ENCODE measurements around the gene DENND2A. TPM values are rescaled to one million over a fixed set of nuclear protein-coding genes. Genes with fewer than 3 reads are reported as not detected.

The DENND2A gene
- total and polyA plus RNA-seq, 7 donors: 2.7 to 8.7 (median 3.8) TPM

GRCh38 chr7:140635816-140636215 lies 4.8 kb downstream of the DENND2A start:
- DNase-seq (no peak), ATAC-seq (no peak)
- Histone ChIP-seq H3K27ac (peak overlapping the region; percentile 24), H3K4me3 (no peak overlapping the region), H3K27me3 (ENCODE audit: insufficient read depth in 3 of 3, low read length in 2 of 3) (peaks cover 0 to 28% (median 12%) of the 10 kb centered on the region in 3 donors), H3K4me1 (no peaks in the 10 kb centered on the region), H3K9me3 (no peaks in the 10 kb centered on the region), H3K36me3 (ENCODE audit: insufficient read depth in 1 of 2, low read depth in 1 of 2) (no peaks in the 10 kb centered on the region)
- intact Hi-C loops (cut with DNase I): no loop called here
- WGBS, 3 donors: 60 to 68% (median 63%) methylated on average over 5 of the region's 5 CpGs
- TF ChIP-seq CTCF (IDR thresholded peaks at IDR 0.05): no peak

- DNase-seq: no peak
- no peaks in the 10 kb centered on the region for H3K9me3 ChIP-seq
- no peak for TF ChIP-seq CTCF (IDR thresholded peaks at IDR 0.05)
- H3K27ac ChIP-seq: peak overlapping the region; percentile 24
- H3K27me3 ChIP-seq (ENCODE audit: insufficient read depth in 3 of 3, low read length in 2 of 3): peaks cover 0 to 26% (median 9%) of the 10 kb centered on the region in 3 donors
- no peaks in the 10 kb centered on the region for H3K4me1 ChIP-seq
- 59 to 69% (median 64%) methylated on average over 5 of the region's 5 CpGs for WGBS, 3 donors
- intact Hi-C loops (cut with DNase I): no loop called here
- no peak for ATAC-seq
- H3K36me3 ChIP-seq (ENCODE audit: insufficient read depth in 1 of 2, low read depth in 1 of 2): no peaks in the 10 kb centered on the region
- H3K4me3 ChIP-seq: no peak overlapping the region
Measured at GRCh38 chr7:140635345-140635744, 5.3 kb downstream of the DENND2A start.

- 12 to 45% (median 20%) methylated on average over 7 of the region's 7 CpGs for WGBS, 3 donors
- no peaks in the 10 kb centered on the region for H3K36me3 ChIP-seq (ENCODE audit: insufficient read depth in 1 of 2, low read depth in 1 of 2)
- DNase-seq (peak in 1 of 2 donors; percentile 36), ATAC-seq (peak; percentile 61 to 73 (median 72))
- no peak for TF ChIP-seq CTCF (IDR thresholded peaks at IDR 0.05)
- H3K9me3 ChIP-seq: no peaks in the 10 kb centered on the region
- H3K4me1 ChIP-seq: peaks cover 3% of the 10 kb centered on the region
- peak overlapping the region; percentile 42 for H3K27ac ChIP-seq
- intact Hi-C loops (cut with DNase I): no loop called here
- peaks cover 0 to 3% (median 0%) of the 10 kb centered on the region in 3 donors for H3K27me3 ChIP-seq (ENCODE audit: insufficient read depth in 3 of 3, low read length in 2 of 3)
- no peak overlapping the region for H3K4me3 ChIP-seq
Measured at GRCh38 chr7:140631602-140632001, 9.0 kb downstream of the DENND2A start.

- ATAC-seq (peak in 2 of 4 donors; percentile 27 to 46), DNase-seq (no peak)
- intact Hi-C loops (cut with DNase I): no loop called here
- H3K36me3 ChIP-seq (ENCODE audit: insufficient read depth in 1 of 2, low read depth in 1 of 2): no peaks in the 10 kb centered on the region
- H3K4me1 ChIP-seq: peaks cover 3% of the 10 kb centered on the region
- WGBS, 3 donors: 22 to 33% (median 25%) methylated on average over 6 of the region's 6 CpGs
- no peak overlapping the region for H3K4me3 ChIP-seq
- no peaks in the 10 kb centered on the region for H3K9me3 ChIP-seq
- H3K27me3 ChIP-seq (ENCODE audit: insufficient read depth in 3 of 3, low read length in 2 of 3): no peaks in the 10 kb centered on the region
- TF ChIP-seq CTCF (IDR thresholded peaks at IDR 0.05): no peak
- H3K27ac ChIP-seq: peak overlapping the region; percentile 42
Measured at GRCh38 chr7:140631021-140631420, 9.6 kb downstream of the DENND2A start.
